Right lobe of liver (tissue), 6 donors: ENCODE measurements around the gene TDRD1. TPM values are rescaled to one million over a fixed set of nuclear protein-coding genes. Genes with fewer than 3 reads are reported as not detected.

ENCODE experiments used
- ATAC-seq, 4 donors: fragments of 200-7000 bp; cut with Tn5 transposase; one replicate each; pipeline ENCODE4 v1.9.1; 2020; ENCODE audit warnings: mild to moderate bottlenecking in 4 of 4, moderate library complexity in 4 of 4
- DNase-seq, 3 donors: peaks; one replicate each; pipeline ENCODE4 v3.0.0-alpha.2; 2020
- H3K27ac ChIP-seq, 3 donors: fragments of 200-600 bp; one replicate each; pipeline ENCODE4 v1.8.0; 2022
- H3K27me3 ChIP-seq, 2 donors: fragments of 200-600 bp; one replicate each; pipeline ENCODE4 v1.8.0; 2022
- H3K36me3 ChIP-seq, 4 donors: fragments of 200-600 bp; sonication (generic) in 1 of 4; one replicate each; pipeline versions ENCODE4 v1.5.1 to v1.8.0; 2017 to 2022; ENCODE audit warnings: control low read depth in 1 of 4
- H3K4me1 ChIP-seq, 4 donors: fragments of 200-600 bp; sonication (generic) in 1 of 4; one replicate each; pipeline versions ENCODE4 v1.5.1 to v1.8.0; 2017 to 2022; ENCODE audit warnings: control low read depth in 1 of 4
- H3K4me3 ChIP-seq, 3 donors: fragments of 200-600 bp; one replicate each; pipeline ENCODE4 v1.8.0; 2022
- H3K9me3 ChIP-seq, 4 donors: fragments of 200-600 bp; sonication (generic) in 1 of 4; one replicate each; pipeline versions ENCODE4 v1.5.1 to v1.8.0; 2017 to 2022; ENCODE audit warnings: control low read depth in 1 of 4
- POLR2A ChIP-seq: fragments of 450-650 bp; IDR thresholded peaks from one replicate; pipeline ENCODE4 v1.6.1; 2017; ENCODE audit warnings: antibody characterized with exemption, mild to moderate bottlenecking
- WGBS: methylation state at CpG from one replicate; pipeline ENCODE4 v1.1.6; 2018; ENCODE audit warnings: low coverage, low lambda C conversion rate; ENCODE audit not compliant: insufficient coverage; ENCODE audit errors: missing lambda C conversion rate; 5-methylcytosine and 5-hydroxymethylcytosine counted together
- intact Hi-C, 2 donors: fragments of 100-400 bp; cut with DNase I; formaldehyde crosslinking; loops; one replicate each; pipeline versions ENCODE4 v1.11.2 to v1.14.1; 2022
- microRNA counts: library from miRNA; unstranded; fragments of <30 nt; microRNA quantifications from one replicate; lab custom pipeline; 2016
- small RNA-seq, 2 experiments: library from RNA; depleted of rRNA; stranded (forward); fragments of <200 nt; gene quantifications; one replicate each; pipeline ENCODE3, GENCODE V24; 2016
- total RNA-seq, 6 experiments: library from RNA; depleted of rRNA in 2 of 6; stranded (reverse); fragments of >200 nt in 2 of 6; fragmentation: NEBNext Ultra II Directional in 3 of 6; extraction: Animal tissue kit (Norgen Biotek cat#: 25700) in 3 of 6; gene quantifications; one replicate each; pipeline versions ENCODE4 v1.1.0 to v1.2.4, GENCODE V29; 2016 to 2023
- TF ChIP-seq, protein P1 (sequence below), 4 donors: fragments of 200-600 bp in 3 of 4; fragments of 450-650 bp in 1 of 4; IDR thresholded peaks; one replicate each; pipeline versions ENCODE4 v1.5.1 to v1.8.0; 2016 to 2022; ENCODE audit warnings: antibody characterized with exemption in 4 of 4, mild to moderate bottlenecking in 2 of 4
- donor health status: DM: no; HTN: yes; CAD: no.
- donor health status: DM: no; HTN: no; CAD: no.
- donor health status: DM: no; HTN: no; CAD: no.
- donor health status: DM: no; HTN: yes; CAD: no.
- donor health status: DM: no; HTN: yes; CAD: no.

The TDRD1 gene
- total RNA-seq, 6 experiments from 2014 or later: 0.06 to 0.17 (median 0.12) TPM; not detected in 1

DNA sequence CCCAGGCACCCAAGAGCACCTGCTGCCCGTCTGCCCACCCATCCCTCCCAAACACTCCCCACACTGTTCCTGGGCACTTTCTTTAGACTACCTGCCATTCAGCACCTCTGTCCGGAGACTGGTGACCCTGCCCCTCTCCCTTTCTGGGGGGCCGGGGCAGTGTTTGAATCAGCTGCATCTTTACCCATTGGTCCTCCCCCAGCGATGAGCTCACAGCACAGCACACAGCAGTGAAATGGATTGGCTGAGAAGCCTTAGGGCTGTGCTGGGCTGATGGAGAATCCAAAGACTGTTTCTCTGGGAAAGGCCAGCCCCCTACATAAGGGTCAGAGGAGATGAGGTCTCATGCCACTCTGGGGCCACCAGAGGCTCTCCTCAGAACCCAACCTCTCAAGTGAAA is 100.1 kb downstream of the TDRD1 start:
- no peak for TF ChIP-seq POLR2A
- TF ChIP-seq, protein P1, sequence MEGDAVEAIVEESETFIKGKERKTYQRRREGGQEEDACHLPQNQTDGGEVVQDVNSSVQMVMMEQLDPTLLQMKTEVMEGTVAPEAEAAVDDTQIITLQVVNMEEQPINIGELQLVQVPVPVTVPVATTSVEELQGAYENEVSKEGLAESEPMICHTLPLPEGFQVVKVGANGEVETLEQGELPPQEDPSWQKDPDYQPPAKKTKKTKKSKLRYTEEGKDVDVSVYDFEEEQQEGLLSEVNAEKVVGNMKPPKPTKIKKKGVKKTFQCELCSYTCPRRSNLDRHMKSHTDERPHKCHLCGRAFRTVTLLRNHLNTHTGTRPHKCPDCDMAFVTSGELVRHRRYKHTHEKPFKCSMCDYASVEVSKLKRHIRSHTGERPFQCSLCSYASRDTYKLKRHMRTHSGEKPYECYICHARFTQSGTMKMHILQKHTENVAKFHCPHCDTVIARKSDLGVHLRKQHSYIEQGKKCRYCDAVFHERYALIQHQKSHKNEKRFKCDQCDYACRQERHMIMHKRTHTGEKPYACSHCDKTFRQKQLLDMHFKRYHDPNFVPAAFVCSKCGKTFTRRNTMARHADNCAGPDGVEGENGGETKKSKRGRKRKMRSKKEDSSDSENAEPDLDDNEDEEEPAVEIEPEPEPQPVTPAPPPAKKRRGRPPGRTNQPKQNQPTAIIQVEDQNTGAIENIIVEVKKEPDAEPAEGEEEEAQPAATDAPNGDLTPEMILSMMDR (IDR thresholded peaks at IDR 0.05): no peak
- no peak for ATAC-seq
- Histone ChIP-seq H3K4me3 (no peak overlapping the region), H3K27ac (no peak overlapping the region), H3K9me3 (no peaks in the 10 kb centered on the region), H3K27me3 (no peaks in the 10 kb centered on the region), H3K4me1 (no peaks in the 10 kb centered on the region), H3K36me3 (no peaks in the 10 kb centered on the region)
- DNase-seq: no peak
- WGBS: 76% methylated on average over 3 of the region's 4 CpGs
- intact Hi-C loops: no loop called here

GRCh38 chr10:114279901-114280644 is 100.9 kb downstream of the TDRD1 start:
- 85% methylated on average over 4 of the region's 8 CpGs for WGBS
- no peak overlapping the region for H3K27ac ChIP-seq

GRCh38 chr10:114281006-114281405 is 101.9 kb downstream of the TDRD1 start:
- Histone ChIP-seq H3K36me3 (no peaks in the 10 kb centered on the region), H3K27me3 (no peaks in the 10 kb centered on the region), H3K9me3 (no peaks in the 10 kb centered on the region), H3K4me3 (no peak overlapping the region), H3K27ac (no peak overlapping the region), H3K4me1 (no peaks in the 10 kb centered on the region)
- DNase-seq (no peak), ATAC-seq (no peak)
- 71% methylated on average over 3 of the region's 7 CpGs for WGBS
- intact Hi-C loops: no loop called here
- TF ChIP-seq POLR2A: no peak
- TF ChIP-seq, protein P1 (IDR thresholded peaks at IDR 0.05): no peak

More at GRCh38 chr10:114279901-114280644, 100.9 kb downstream of the TDRD1 start:
- Histone ChIP-seq H3K36me3 (no peaks in the 10 kb centered on the region), H3K4me1 (no peaks in the 10 kb centered on the region), H3K4me3 (no peak overlapping the region), H3K27me3 (no peaks in the 10 kb centered on the region), H3K9me3 (no peaks in the 10 kb centered on the region)
- DNase-seq (no peak), ATAC-seq (no peak)
- intact Hi-C loops: no loop called here
- TF ChIP-seq, protein P1 (IDR thresholded peaks at IDR 0.05): no peak
- TF ChIP-seq POLR2A: no peak

DNA sequence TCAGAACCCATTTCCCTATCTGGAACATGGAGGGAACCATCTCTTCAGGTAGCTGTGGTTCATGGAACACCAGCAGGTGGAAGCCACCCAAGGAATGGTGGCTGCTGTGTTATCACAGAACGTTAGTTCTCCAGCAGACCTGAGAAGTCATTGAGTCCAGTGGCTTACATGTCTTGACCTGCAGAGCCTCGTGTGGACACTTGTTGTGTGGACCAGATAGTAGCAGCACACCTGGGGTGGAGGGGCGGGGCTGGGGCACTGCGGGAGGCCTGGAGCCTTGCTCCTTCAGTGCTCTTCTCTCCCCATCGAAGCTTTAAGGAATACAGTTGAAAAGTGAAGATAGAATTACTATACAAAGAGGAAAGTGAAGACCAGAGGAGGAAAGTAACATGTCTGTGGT is 102.3 kb downstream of the TDRD1 start:
- H3K27ac ChIP-seq: no peak overlapping the region
- DNase-seq (no peak), ATAC-seq (no peak)
- TF ChIP-seq, protein P1 (IDR thresholded peaks at IDR 0.05): no peak
- TF ChIP-seq POLR2A: no peak
- 51% methylated on average over 3 of the region's 5 CpGs for WGBS
- no peaks in the 10 kb centered on the region for H3K9me3 ChIP-seq
- H3K4me1 ChIP-seq: no peaks in the 10 kb centered on the region
- intact Hi-C loops: no loop called here
- H3K27me3 ChIP-seq: no peaks in the 10 kb centered on the region
- H3K36me3 ChIP-seq: no peaks in the 10 kb centered on the region
- H3K4me3 ChIP-seq: no peak overlapping the region

MicroRNAs within 50 kb of the gene (microRNA counts, 767-probe panel; counts per million panel counts)
- 237 counts per million for microRNA hsa-miR-2110 (lab: Ali Mortazavi, UCI)

Small RNAs within 50 kb of the gene (small RNA-seq; reads per million reads assigned to genes)
- 0 reads per million in 2 experiments for gene RF02277

Other genes starting within 250 kb of the TDRD1 start
- gene ADRB1, start 135.5 kb upstream of the TDRD1 start, total RNA-seq: under 1 TPM in 4 of 6 experiments, not detected in 2; 0.11 to 0.66 (median 0.38) TPM
- 10 to 100 TPM in 2 of 6 experiments, 1 to 10 TPM in 4; 4.2 to 11.7 (median 6.9) TPM for gene CCDC186, start 5.2 kb upstream of the TDRD1 start, total RNA-seq
- gene VWA2, start 59.9 kb downstream of the TDRD1 start, total RNA-seq: under 1 TPM in 4 of 6 experiments, not detected in 2; 0.06 to 0.14 (median 0.09) TPM
- gene AFAP1L2, start 225.1 kb downstream of the TDRD1 start, total RNA-seq: 1 to 10 TPM in 4 of 6 experiments, under 1 TPM in 2; 0.50 to 2.2 (median 1.1) TPM